RWPE1 (cell line): ENCODE measurements around the gene FAM89B.
A peak's percentile ranks its signal among the peaks of the same experiment; 100 is the strongest.
"Not testable (repeated sequence)": the region's sequence is repeated elsewhere in the genome, so short reads cannot be mapped to it uniquely, and the experiment has no call there.

Experiments
- CTCF ChIA-PET: fragments of 350-600 bp; sonication (Branson Sonifier 250); formaldehyde crosslinking; extraction: SDS; loops from one replicate; lab custom pipeline; 2021; lab: Yijun Ruan, JAX
- POLR2A ChIA-PET: fragments of 400-600 bp; formaldehyde crosslinking; extraction: SDS; loops from one replicate; lab custom pipeline; 2020; ENCODE audit warnings: antibody characterized with exemption; ENCODE audit not compliant: low non-redundant PET; lab: Yijun Ruan, JAX
- DNase-seq: peaks from one replicate; pipeline ENCODE4 v3.0.0; 2012; ENCODE audit warnings: low spot score
- H3K27ac ChIP-seq: fragments of 450-650 bp; 2 replicates; pipeline ENCODE4 v1.5.1; 2017
- CTCF ChIP-seq: fragments of 450-650 bp; conservative IDR thresholded peaks from 2 replicates; pipeline ENCODE4 v1.5.1; 2017; ENCODE audit warnings: low read depth, mild to moderate bottlenecking

The FAM89B gene

GRCh38 chr11:65559951-65560537, 12.3 kb upstream of the FAM89B start:
- ChIA-PET POLR2A (interaction anchor here (0.6 to 1.5 kb wide), 2 partner anchors 19 to 987 kb away, joined by 3 to 4 read pairs; no protein-coding TSS in a partner anchor), CTCF (interaction anchor here (0.6 to 2.8 kb wide), 6 partner anchors 8 to 217 kb away, joined by 3 to 17 read pairs (median 6); partner anchors contain the start of genes FAM89B and ZNRD2)
- H3K27ac ChIP-seq: peak overlapping the region; percentile 86
- DNase-seq: peak; percentile 85
- no peak for TF ChIP-seq CTCF

GRCh38 chr11:65560555-65561418, 11.6 kb upstream of the FAM89B start:
- DNase-seq: no peak
- no peak for TF ChIP-seq CTCF
- peak overlapping the region; percentile 86 for H3K27ac ChIP-seq
- ChIA-PET POLR2A (interaction anchor here (0.6 to 1.5 kb wide), 2 partner anchors 20 to 986 kb away, joined by 3 to 4 read pairs; no protein-coding TSS in a partner anchor), CTCF (interaction anchor here (0.6 to 2.8 kb wide), 6 partner anchors 9 to 20 kb away, joined by 3 to 17 read pairs (median 6); partner anchors contain the start of genes FAM89B and ZNRD2)

GRCh38 chr11:65562020-65562419, 10.3 kb upstream of the FAM89B start:
- DNase-seq: no peak
- CTCF ChIA-PET: interaction anchor here (2.5 to 2.8 kb wide), 2 partner anchors 10 to 21 kb away, joined by 8 to 17 read pairs; no protein-coding TSS in a partner anchor
- TF ChIP-seq CTCF: no peak
- POLR2A ChIA-PET: no interaction called here
- H3K27ac ChIP-seq: no peak overlapping the region; the same call in 1 of the 2 replicates

GRCh38 chr11:65562788-65563187, 9.6 kb upstream of the FAM89B start:
- CTCF ChIA-PET: interaction anchor here (0.6 to 0.9 kb wide), 2 partner anchors 31 to 1233 kb away, joined by 3 to 4 read pairs; no protein-coding TSS in a partner anchor
- no peak overlapping the region for H3K27ac ChIP-seq
- no peak for DNase-seq
- no peak for TF ChIP-seq CTCF
- POLR2A ChIA-PET: interaction anchor here (0.9 kb wide), 1 partner anchor 21 kb away, joined by 4 read pairs; no protein-coding TSS in a partner anchor

- peak overlapping the region; percentile 9; the same call in 1 of the 2 replicates for H3K27ac ChIP-seq
- CTCF ChIA-PET: interaction anchor here (0.6 to 0.9 kb wide), 2 partner anchors 30 to 95 kb away, joined by 3 to 4 read pairs; no protein-coding TSS in a partner anchor
- DNase-seq: no peak
- POLR2A ChIA-PET: interaction anchor here (0.9 kb wide), 1 partner anchor 22 kb away, joined by 4 read pairs; no protein-coding TSS in a partner anchor
- no peak for TF ChIP-seq CTCF
Measured at GRCh38 chr11:65563601-65564000, 8.7 kb upstream of the FAM89B start.

- H3K27ac ChIP-seq: peak overlapping the region; percentile 52
- POLR2A ChIA-PET, DNase-seq: not testable (repeated sequence)
Measured at GRCh38 chr11:65564879-65565559, 7.3 kb upstream of the FAM89B start.

More at GRCh38 chr11:65564879-65565559, 7.3 kb upstream of the FAM89B start:
- CTCF ChIA-PET: interaction anchor here (0.6 to 1.0 kb wide), 2 partner anchors 16 to 29 kb away, joined by 3 read pairs; no protein-coding TSS in a partner anchor
